HFF-Myc (cell line): Measurements from ENCODE around the gene LCA5.

ENCODE experiments used
- DNase-seq: peaks from one replicate; pipeline ENCODE4 v3.0.0-alpha.2; 2011; ENCODE audit warnings: low read depth; ENCODE audit errors: extremely low read depth
- H3K4me3 ChIP-seq: replicated peaks from 2 replicates; pipeline ENCODE4 v1.5.1; 2011; ENCODE audit warnings: low read depth, mild to moderate bottlenecking, control low read depth, low read length
- CTCF ChIP-seq: IDR thresholded peaks from 2 replicates; pipeline ENCODE4 v1.5.1; 2012; ENCODE audit warnings: mild to moderate bottlenecking, low read depth, low read length, control low read depth; ENCODE audit errors: missing control alignments

LCA5 gene

GRCh38 chr6:79438030-79438429 lies 99.2 kb downstream of the LCA5 start:
- no peak for TF ChIP-seq CTCF
- no peak for DNase-seq

GRCh38 chr6:79436241-79436640 lies 101.0 kb downstream of the LCA5 start:
- no peak for TF ChIP-seq CTCF
- DNase-seq = no peak
- no peak overlapping the region for H3K4me3 ChIP-seq

More at GRCh38 chr6:79438030-79438429, 99.2 kb downstream of the LCA5 start:
- no peak overlapping the region for H3K4me3 ChIP-seq

- TF ChIP-seq CTCF = no peak
- no peak overlapping the region for H3K4me3 ChIP-seq
- no peak for DNase-seq
These were observed 101.5 kb downstream of the LCA5 start for GRCh38 chr6:79435746-79436145.
